ENCODE data around the gene WDR13.
"Not testable (repeated sequence)": the region's sequence is repeated elsewhere in the genome, so short reads cannot be mapped to it uniquely, and the experiment has no call there.

Gene WDR13

DNA sequence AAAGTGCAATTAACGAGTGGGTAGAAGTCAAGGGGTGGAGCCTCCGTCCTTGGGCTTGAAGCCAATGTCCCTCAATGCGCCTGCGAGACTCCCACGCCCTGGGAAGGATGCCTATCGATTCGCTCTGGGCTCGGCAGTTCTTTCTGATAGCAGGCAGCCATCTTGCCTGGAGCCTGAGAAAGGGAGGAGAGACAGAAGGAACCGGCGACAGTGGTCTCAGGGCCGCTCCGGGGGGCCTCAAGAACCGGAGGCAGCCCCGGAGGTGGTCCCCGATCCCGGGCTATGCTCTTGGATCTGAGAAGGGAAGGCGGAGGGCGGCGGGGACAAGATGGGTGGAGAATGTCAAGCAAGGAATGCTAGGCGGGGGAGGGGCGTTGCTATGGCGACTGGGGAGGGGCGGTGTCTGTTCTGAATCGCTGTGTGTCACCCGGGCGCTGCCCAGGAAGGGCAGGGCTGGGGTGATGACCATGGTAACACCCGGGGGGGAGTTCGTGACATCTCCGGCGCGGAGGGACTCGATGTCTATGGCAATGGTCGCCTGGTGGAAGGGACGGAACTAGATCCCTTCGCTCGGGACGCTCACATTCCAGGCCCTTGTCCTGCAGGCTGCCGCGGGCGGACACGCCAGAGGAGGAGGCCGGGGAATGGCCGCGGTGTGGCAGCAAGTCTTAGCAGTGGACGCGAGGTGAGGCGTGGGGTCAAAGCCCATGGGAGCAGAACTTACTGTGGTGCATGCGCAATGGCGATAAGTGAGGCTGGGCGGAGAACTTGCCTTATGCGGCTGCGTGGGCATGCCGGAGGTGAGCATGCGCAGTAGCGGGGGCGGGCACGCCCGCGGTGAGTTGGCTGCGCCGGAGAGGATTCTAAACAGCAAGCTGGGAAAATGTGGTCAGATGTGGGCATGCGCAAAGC lies at the start of gene WDR13:
TSS of gene WDR13 (plus strand) at position 140 of the 912 bp plus-strand sequence. CDS start at position 645, 505 bp downstream.
- peak; percentile 78 for DNase-seq

DNA sequence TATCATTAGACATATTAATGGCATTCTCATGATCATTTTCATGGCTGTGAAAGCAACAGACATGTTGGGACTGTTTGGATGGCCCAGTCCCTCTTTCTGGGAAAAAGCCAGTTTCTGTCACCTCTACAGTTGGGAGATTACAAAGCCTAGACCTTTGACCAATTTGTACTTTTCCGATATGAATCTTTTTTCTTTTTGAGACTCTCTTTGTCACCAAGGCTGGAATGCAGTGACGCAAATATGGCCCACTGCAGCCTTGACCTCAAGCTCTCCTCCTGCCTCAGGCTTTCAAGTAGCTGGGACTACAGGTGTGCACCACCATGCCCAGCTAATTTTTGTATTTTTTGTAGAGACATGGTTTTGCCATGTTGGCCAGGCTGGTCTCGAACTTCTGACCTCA lies 48.4 kb upstream of the WDR13 start:
- DNase-seq: no peak

DNA sequence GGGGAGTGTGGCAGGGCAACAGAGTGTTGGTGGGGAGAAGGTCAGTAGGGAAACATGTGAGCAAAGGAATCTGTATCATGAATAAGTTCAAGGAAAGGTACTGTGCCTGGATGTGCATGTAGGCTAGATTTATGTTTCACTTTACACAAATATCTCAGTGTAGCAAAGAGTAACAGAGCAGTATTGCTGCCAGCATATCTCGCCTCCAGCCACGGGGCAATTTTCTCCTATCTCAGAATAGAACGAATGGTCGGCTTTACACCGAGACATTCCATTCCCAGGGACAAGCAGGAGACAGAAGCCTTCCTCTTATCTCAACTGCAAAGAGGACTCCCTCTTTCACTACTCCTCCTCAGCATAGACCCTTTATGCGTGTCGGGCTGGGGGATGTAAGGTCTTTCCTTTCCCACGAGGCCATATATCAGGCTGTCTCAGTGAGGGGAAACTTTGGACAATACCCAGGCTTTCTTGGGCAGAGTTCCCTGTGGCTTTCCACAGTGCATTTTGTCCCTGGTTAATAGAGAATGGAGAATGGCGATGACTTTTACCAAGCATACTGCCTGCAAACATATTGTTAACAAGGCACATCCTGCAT lies 41.5 kb upstream of the WDR13 start:
- DNase-seq: not testable (repeated sequence)

DNA sequence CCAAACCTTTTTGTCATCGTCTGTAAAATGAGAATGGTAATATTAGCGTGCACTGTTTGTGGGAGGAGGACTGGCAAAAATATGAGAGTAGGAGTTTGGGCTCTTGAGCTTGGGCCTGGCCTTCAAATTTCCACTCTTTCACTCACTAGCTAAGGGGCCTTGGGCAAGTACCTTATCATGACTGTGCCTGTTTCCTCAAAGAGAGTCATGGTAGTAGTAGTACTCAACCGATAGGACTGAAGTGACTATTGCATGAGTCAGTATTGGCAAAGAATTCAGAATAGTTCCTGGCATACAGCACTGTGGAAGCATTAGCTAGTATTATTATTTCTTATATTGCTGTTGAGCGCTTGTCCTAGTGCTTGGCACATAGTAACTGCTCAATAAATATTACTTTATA lies 39.0 kb upstream of the WDR13 start:
- no peak for DNase-seq

DNA sequence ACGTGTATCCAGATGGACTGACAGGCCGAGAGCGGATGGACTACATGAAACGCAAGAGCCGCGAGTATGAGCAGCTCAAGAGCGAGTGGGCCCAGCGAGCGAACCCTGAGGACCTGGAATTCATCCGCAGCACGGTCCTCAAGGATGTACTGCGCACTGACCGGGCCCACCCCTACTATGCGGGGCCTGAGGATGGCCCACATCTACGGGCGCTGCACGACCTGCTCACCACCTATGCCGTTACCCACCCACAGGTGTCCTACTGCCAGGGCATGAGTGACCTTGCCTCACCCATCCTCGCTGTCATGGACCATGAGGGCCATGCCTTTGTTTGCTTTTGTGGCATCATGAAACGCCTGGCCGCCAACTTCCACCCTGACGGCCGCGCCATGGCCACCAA lies 37.7 kb upstream of the WDR13 start:
- DNase-seq: no peak

DNA sequence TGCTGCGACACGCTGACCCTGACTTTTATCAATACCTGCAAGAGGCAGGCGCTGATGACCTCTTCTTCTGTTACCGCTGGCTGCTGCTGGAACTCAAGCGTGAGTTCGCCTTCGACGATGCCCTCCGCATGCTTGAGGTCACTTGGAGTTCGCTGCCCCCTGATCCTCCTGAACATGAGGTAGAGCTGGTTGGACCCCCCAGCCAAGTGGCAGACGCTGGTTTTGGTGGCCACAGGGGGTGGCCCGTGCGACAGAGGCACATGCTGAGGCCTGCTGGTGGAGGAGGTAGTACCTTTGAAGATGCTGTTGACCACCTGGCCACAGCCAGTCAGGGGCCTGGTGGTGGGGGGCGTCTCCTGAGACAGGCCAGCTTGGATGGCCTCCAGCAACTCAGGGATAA lies 37.2 kb upstream of the WDR13 start:
- no peak for DNase-seq

DNA sequence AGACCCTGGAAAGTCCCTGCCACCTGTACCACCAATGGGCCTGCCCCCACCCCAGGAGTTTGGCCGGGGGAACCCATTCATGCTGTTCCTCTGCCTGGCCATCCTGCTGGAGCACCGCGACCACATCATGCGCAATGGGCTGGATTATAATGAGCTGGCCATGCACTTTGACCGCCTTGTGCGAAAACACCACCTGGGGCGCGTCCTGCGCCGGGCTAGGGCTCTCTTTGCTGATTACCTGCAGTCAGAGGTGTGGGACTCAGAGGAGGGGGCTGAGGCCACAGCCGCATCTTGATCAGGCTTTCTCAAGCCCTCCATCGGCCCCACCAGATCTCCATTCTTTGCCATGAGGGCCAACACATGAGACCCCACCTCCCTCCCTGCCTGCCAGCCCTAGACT lies 36.6 kb upstream of the WDR13 start:
- DNase-seq: no peak

DNA sequence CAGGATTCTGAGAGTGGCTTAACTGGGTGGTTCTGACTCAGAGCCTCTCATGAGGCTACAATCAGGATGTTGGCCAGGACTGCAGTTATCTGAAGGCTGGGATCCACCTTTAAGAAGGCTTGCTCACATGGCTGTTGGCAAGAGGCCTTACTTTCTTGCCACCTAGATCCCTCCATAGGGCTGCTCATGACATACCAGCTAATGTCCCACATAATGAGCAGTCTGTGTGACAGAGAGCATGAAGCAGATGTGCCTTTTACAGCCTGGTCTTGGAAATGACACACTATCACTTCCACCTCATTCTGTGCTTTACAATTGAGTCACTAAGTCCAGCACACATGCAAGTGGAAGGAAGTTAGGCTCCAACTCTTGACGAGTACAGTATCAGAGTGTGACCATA lies 27.3 kb upstream of the WDR13 start:
- no peak for DNase-seq

DNA sequence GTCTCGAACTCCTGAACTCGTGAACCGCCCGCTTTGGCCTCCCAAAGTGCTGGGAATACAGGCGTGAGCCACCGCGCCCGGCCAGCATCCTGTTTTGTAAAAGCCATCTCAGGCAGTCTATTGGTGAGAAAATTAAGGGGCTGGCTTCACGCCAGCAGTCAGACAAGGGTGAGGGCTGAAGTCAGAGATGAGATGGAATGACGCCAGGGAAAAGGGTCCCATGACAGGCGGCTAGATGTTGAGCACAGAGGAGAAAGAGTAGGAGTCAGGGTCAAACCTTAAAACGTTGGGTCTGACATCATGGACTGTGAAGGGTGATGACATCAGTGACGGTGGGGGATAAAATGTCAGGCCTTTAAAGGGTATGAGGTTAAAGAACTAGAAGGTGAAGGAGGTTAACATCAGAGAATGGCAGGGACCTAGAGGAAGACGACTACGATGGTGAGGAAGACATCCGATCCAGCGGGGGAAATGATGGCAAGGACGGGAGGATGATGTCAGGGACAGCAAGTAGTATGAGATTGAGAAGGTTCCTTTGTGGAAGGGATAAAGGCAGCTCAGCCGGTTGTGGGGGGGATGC lies 23.5 kb upstream of the WDR13 start:
- no peak for DNase-seq

DNA sequence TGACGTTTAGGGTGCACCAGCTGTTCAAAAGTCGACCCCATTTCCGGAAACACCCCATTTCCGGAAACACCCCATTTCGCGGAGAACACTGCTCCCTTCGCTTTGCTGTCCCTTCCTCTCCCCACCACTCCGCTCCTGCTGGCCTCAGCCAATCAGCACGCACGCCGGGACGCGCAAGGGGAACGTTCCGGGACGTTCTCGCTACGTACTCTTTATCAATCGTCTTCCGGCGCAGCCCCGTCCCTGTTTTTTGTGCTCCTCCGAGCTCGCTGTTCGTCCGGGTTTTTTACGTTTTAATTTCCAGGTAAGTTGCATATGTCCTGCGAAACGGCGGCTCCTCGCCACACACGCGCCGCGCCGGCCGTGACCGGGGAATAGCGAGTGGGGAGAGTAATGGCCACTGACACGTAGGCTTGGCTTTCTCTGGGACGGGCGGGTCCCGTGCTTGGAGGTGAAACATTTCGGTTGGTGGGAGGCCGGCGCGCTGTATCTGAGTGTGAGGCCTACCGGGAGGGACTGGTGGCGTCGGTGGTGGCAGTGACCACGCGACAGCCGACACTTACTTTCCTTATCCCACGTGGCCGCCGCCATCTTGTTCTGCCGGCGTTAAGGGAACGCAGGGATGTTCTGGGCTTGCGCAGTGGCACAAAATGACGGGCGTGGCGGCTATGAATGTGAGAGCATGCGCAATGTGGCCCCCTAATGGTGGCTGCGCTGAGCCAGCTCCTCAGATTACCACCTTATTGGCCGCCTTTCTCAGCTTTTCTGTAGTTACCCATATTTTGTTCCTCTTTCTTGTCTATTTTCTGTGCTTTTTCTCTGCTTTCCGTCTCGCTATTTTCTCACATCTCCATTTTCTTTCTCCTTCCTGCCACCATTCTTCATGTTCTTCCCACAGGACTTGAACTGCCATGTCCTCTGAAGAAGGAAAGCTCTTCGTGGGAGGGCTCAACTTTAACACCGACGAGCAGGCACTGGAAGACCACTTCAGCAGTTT lies 22.7 kb upstream of the WDR13 start, which contains the start of gene RBM3:
TSS of gene RBM3 (plus strand) at position 215 of the 997 bp plus-strand sequence. CDS start at position 912, 697 bp downstream.
- peak; percentile 84 for DNase-seq

DNA sequence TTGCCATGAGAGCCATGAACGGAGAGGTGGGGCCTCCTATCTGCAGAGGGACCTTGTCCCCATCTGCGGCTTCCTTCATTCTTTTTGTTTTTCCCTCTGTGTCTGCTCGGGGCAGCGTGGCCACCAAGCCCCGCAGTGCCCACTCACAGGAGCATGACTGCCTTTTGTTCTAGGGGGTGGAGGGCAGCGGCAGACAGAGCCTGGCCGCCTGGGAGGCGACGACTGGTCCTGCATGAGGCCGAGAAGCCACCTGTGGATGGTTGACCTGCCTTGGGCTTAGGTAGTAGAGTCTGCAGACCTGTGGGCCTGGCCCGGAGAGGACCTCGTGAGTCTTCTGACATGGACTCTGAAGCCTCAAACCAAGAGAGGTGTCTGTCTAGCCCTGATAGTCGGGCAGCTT lies 21.6 kb upstream of the WDR13 start:
- DNase-seq: no peak

DNA sequence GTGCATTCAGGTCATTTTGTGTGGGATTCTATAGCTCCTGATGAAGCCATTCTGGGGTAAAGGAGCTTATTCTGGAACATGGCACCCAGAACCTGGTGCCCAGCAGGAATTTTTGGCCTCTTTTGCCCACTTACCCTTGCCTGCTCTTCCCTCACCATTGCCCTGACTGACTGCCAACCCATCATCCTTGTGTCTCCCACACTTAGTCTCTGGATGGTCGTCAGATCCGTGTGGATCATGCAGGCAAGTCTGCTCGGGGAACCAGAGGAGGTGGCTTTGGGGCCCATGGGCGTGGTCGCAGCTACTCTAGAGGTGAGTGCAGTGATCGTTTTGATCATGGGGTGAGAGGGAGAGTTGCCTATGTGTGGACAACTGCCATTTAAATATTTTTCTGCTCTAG lies 21.2 kb upstream of the WDR13 start:
- DNase-seq: no peak

DNA sequence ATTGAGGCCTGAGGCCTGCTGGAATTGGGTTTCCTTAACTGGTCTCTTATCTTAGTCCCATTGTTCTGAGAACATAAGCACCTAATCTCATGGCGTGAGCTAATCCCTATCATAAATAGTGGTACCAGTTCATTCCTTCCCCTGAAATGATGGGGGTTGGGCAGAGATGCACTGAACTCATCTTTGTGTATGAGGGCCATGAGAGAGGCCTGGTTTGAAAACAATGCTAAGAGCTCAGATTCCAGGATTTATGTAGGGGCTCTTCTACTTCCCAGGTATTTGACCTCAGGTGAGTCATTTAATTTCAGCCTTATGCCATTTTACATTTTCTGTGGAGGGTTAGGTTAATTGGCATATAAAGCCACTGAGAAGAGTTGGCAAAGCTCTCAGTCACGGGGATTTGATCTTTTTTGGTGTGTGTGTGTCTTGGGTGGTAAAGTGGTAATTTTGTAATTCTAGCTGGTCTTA lies 18.6 kb upstream of the WDR13 start:
- DNase-seq: no peak

DNA sequence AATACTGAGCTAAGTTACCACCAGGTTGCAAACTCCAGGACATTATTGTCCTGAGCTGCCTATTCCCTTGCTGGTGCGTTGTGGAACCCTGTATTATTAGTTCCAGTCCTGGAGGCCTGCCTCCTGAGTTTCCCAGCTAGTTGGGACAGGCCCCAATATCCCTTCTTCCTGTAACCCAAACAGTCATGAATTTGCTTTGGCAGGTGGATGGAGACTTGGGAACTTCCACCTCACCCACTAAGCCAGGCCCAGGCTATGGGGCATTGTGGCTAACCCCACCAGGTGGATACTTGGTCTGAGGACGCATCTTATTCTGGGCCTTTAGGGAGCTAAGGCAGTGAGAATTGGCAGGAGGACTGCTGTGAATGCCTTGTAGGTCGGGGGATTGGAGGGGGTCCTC lies 18.0 kb upstream of the WDR13 start:
- no peak for DNase-seq

DNA sequence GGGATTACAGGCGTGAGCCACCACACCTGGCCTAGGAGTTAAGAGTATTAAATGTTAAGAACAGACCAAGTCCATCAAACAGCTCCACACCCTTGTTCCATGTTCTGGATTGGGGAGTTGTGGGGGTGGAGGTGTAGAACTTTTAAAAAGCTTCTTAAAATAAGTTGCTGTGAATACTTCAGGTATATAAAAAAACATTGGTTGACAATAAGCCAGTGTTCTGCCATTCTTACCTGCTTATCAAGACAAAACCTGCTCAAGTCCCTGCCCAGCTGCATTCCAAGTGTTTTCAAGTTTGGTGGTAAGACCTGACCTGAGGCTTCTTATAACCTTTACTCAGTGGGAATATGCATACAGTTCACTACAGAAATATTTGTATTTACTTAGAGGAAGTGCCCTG lies 16.6 kb upstream of the WDR13 start:
- no peak for DNase-seq

DNA sequence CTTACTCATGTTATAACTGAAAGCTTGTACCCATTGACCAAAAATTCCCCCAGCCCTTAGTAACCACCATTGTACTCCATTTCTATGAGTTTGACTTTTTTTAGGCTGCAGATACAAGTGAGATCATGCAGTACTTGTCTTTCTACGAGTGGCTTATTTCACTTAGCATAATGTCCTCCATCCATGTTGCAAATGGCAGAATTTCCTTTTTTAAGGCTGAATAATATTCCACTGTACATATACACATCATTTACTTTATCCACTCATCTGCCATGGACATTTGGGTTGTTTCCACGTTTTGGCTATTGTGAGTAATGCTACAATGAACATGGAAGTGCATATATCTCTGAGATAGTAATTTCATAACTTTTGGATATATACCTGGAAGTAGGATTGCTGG lies 12.6 kb upstream of the WDR13 start:
- DNase-seq: no peak

DNA sequence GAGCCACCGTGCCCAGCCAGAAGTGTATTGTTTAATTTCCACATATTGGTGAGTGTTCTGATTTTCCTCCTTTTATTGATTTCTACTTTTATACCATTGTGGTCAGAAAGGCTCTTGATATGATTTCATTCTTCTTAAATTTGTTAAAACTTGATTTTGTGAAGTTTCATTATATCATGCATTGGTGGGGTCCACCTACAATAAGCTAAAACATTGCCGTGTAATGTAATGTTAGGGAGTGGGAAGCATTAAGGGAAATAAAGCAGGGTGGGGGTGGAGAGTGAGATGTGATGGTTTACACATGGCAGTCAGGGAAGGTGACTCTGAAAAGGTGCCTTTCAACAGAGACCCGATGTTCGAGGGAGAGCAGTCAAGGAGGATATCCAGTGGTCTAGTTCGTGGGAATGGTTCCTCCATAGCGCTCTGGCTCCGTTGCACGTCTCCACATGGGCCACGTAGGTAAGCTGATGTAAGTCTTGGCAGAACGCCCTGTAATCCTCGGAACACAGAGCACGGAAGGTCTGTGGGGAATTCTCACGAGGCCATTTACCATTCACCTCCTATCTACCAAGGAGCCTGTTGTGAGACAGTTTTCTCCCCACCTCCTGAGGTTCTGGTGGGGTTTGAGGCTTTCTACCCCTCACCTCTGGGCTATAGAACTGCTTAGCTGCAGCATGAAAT lies 7.7 kb upstream of the WDR13 start:
- no peak for DNase-seq

DNA sequence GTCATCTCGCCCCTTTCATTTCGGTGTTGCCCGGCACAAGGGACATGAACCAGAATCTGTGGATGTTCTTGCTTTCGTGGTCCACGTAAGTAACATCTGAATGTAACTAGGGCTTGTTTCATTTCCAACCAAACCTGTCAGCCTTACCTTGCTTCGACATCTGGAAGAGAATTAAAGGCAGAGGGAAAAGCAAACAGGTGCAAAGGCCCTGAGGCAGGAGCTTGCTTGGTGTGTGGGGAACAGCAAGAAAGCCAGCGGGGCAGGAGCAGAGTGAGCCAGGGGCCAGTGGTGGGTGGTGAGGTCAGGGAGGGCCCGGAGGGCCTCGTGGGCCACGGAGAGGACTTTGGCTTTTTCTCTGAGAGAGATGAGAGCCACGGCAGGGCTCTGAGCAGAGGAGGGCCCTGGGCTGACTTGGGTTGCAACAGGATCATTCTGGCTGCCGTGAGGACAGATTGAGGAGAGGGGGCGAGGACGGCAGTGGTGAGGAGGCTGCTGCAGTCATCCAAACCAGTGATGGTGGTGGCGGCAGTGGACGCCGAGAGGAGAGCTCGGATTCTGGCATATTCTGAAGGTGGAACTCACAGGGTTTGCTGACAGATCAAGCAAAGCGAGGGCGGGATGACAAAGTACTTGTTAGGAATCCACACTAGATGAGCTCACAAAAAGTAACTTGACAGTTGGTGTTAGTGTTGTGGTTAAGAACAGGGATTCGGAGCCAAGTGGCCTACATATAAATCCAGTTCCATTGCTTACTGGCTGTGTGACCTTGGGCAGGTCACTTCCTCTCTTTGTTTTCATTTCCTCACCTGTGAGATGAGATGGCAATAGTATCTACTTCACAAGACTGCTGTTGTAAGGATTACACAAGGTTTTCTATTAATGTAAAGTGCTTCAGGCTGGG lies 6.8 kb upstream of the WDR13 start:
- DNase-seq: no peak

DNA sequence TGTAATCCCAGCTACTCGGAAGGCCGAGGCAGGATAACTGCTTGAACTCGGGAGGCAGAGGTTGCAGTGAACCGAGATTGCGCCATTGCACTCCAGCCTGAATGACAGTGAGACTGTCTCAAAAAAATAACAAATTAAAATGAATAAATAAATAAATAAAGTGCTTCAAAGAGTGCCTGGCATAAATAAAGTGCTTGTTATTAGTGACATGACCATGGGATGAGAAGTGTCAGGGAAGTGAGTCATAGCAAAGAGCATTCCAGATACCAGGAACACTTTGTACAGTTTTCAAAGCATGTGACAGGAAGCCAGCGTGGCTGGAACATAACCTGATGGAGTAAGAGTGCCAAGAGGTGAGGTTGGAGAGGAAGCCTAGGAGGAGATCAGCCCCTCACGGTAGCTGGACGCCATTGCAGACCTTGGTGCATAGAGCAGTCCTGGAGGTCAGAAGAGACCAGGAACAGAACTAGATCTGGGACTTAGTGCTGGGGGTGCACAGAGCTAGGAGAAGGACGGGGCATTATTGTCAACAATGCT lies 6.0 kb upstream of the WDR13 start:
- no peak for DNase-seq

DNA sequence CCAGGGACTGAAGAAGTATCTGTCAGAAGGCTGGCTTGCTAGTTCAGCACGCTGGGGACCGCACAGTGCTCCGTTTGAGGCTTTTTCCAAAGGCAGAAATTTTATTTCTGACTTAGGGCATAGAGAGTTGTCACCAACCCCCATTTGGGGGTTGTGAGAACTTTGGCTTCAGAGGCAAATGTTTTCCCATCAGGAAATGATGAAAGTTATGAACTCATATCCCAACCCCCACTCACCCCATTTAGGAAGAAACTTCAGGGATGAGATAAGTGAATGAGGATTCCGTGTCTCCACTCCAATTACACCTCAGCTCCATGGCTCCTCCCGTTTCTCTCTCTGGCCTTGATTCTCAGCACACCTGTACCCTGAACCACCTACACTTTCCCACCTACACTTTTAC lies 4.3 kb upstream of the WDR13 start:
- DNase-seq: no peak

DNA sequence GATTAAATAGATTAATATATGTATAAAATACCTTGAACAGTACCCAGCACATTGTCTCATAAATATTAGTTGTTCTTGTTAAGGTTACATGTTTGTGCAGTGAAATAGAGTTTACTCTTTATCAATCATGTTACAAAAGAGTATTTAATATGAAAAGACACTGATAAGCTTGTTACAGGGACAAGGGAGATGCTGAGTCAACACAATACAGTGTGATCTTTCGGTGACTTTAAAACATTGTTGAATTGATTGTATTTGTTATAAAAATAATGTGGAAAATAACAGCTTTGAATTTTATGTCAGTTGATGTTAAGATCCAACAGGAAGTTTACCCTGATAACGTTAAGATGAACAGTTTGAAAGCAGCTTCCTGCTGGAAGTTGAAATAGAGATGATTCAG lies 1.4 kb upstream of the WDR13 start:
- no peak for DNase-seq
